NCI-H2171 (cell line): ENCODE data around the gene IFNL2.
"Not testable (repeated sequence)": the region's sequence is repeated elsewhere in the genome, so short reads cannot be mapped to it uniquely, and the experiment has no call there.

Experiments used
- DNase-seq: peaks from one replicate; lab custom pipeline; 2025; lab: John Stamatoyannopoulos, UW

IFNL2 gene

GRCh38 chr19:39297931-39298634 lies 29.9 kb downstream of the IFNL2 start:
- DNase-seq = no peak

GRCh38 chr19:39299404-39299803 lies 31.2 kb downstream of the IFNL2 start:
- DNase-seq = no peak

GRCh38 chr19:39299832-39300231 lies 31.6 kb downstream of the IFNL2 start:
- no peak for DNase-seq

GRCh38 chr19:39301021-39301420 lies 32.8 kb downstream of the IFNL2 start:
- no peak for DNase-seq

GRCh38 chr19:39301562-39301961 lies 33.4 kb downstream of the IFNL2 start:
- DNase-seq = no peak

- no peak for DNase-seq
These were observed 35.4 kb downstream of the IFNL2 start for GRCh38 chr19:39303373-39304184.

GRCh38 chr19:39304185-39304513 lies 36.0 kb downstream of the IFNL2 start:
- DNase-seq = no peak

GRCh38 chr19:39304701-39305571 lies 36.7 kb downstream of the IFNL2 start:
- no peak for DNase-seq

GRCh38 chr19:39306075-39306474 lies 37.9 kb downstream of the IFNL2 start:
- no peak for DNase-seq

- peak; percentile 57 for DNase-seq
These were observed 39.0 kb downstream of the IFNL2 start for GRCh38 chr19:39307046-39307821.

- DNase-seq = no peak
These were observed 39.8 kb downstream of the IFNL2 start for GRCh38 chr19:39307822-39308530.

GRCh38 chr19:39308531-39309304 lies 40.5 kb downstream of the IFNL2 start:
- no peak for DNase-seq

GRCh38 chr19:39309305-39309670 lies 41.1 kb downstream of the IFNL2 start:
- not testable (repeated sequence) for DNase-seq

- DNase-seq = no peak
These were observed 42.5 kb downstream of the IFNL2 start for GRCh38 chr19:39310558-39311311.

GRCh38 chr19:39314016-39314728 lies 46.0 kb downstream of the IFNL2 start:
- no peak for DNase-seq

GRCh38 chr19:39315933-39316332 lies 47.7 kb downstream of the IFNL2 start:
- no peak for DNase-seq

GRCh38 chr19:39316627-39317321 lies 48.6 kb downstream of the IFNL2 start:
- DNase-seq = no peak

GRCh38 chr19:39317476-39317875 lies 49.3 kb downstream of the IFNL2 start:
- no peak for DNase-seq
